OCI-LY1 (cell line): ENCODE data around the gene UNC13A.

Experiments
- EZH2 ChIP-seq: fragments of 200-600 bp; sonication (generic), shearing (Covaris generic); IDR thresholded peaks from 2 replicates; pipeline ENCODE4 v1.8.0; 2017; ENCODE audit warnings: borderline replicate concordance, mixed run types, mild to moderate bottlenecking, antibody characterized with exemption, low read length, moderate library complexity, mixed read lengths
- TF ChIP-seq, protein P1 (sequence below): fragments of 200-600 bp; sonication (generic), shearing (Covaris generic); IDR thresholded peaks from 2 replicates; pipeline ENCODE4 v1.5.1; 2017; ENCODE audit warnings: mild to moderate bottlenecking, antibody characterized with exemption, low read length, moderate library complexity, mixed read lengths

DNA sequence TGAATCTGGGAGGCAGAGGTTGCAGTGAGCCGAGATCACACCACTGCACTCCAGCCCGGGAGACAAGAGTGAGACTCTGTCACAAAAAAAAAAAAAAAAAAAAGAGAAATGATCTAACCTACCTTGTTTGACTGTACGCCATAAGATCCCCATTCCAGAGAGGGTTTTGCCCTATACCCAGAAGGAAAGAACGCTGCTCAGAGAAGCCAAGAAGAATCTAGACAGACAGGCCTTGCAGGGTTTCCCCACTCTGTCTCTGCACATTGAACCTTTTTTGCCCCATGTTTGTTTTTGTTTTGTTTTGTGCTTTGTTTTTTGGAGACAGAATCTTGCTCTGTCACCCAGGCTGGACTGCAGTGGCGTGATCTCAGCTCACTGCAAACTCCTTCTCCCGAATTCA, 23.7 kb upstream of the UNC13A start:
- TF ChIP-seq, protein P1, sequence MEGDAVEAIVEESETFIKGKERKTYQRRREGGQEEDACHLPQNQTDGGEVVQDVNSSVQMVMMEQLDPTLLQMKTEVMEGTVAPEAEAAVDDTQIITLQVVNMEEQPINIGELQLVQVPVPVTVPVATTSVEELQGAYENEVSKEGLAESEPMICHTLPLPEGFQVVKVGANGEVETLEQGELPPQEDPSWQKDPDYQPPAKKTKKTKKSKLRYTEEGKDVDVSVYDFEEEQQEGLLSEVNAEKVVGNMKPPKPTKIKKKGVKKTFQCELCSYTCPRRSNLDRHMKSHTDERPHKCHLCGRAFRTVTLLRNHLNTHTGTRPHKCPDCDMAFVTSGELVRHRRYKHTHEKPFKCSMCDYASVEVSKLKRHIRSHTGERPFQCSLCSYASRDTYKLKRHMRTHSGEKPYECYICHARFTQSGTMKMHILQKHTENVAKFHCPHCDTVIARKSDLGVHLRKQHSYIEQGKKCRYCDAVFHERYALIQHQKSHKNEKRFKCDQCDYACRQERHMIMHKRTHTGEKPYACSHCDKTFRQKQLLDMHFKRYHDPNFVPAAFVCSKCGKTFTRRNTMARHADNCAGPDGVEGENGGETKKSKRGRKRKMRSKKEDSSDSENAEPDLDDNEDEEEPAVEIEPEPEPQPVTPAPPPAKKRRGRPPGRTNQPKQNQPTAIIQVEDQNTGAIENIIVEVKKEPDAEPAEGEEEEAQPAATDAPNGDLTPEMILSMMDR, result no peak
- TF ChIP-seq EZH2, result no peak
